B cell (primary cell): ENCODE data around the gene GALNT5. TPM values are rescaled to one million over a fixed set of nuclear protein-coding genes. Genes with fewer than 3 reads are reported as not detected.

Source experiments
- ATAC-seq: fragments of 200-7000 bp; cut with Tn5 transposase; one replicate; pipeline ENCODE4 v1.10.0; 2021; ENCODE audit warnings: low read depth, mild to moderate bottlenecking, moderate number of reproducible peaks, moderate library complexity
- CTCF ChIA-PET: fragments of 350-600 bp; sonication (Branson Sonifier 250); formaldehyde crosslinking; loops from one replicate; lab custom pipeline; 2021; ENCODE audit warnings: antibody characterized with exemption, inconsistent platforms; lab: Charles Lee
- POLR2A ChIA-PET: fragments of 350-600 bp; sonication (Branson Sonifier 250); formaldehyde crosslinking; loops from one replicate; lab custom pipeline; 2021; ENCODE audit warnings: antibody characterized with exemption; lab: Charles Lee
- DNase-seq: peaks from one replicate; pipeline ENCODE4 v3.0.0; 2013
- H2AFZ ChIP-seq: 2 replicates; pipeline ENCODE4 v1.6.1; 2012; ENCODE audit warnings: mild to moderate bottlenecking, low read depth, low read length; ENCODE audit not compliant: insufficient read depth, poor library complexity, severe bottlenecking
- H3K27ac ChIP-seq, 2 donors: 1 replicate in 1 of 2; 2 replicates in 1 of 2; pipeline ENCODE4 v1.5.1; 2012 to 2013; ENCODE audit warnings: low read length in 2 of 2, mild to moderate bottlenecking in 2 of 2, moderate library complexity in 1 of 2
- H3K27me3 ChIP-seq, 4 experiments: fragments of 200-600 bp in 1 of 4; sonication (generic) in 1 of 4; replicated peaks in 1 of 4; 1 replicate in 2 of 4; 2 replicates in 2 of 4; pipeline versions ENCODE4 v1.6.1 to v1.7.0; 2013 to 2016; ENCODE audit warnings: low read length in 3 of 4, mild to moderate bottlenecking in 2 of 4, mixed read lengths in 1 of 4, moderate library complexity in 1 of 4; ENCODE audit not compliant: insufficient read depth in 4 of 4, control insufficient read depth in 3 of 4; ENCODE audit errors: control extremely low read depth in 1 of 4
- H3K36me3 ChIP-seq, 2 experiments: replicated peaks in 1 of 2; 1 replicate in 1 of 2; 2 replicates in 1 of 2; pipeline versions ENCODE4 v1.6.1 to v1.7.1; 2013; ENCODE audit warnings: low read length in 1 of 2; ENCODE audit not compliant: insufficient read depth in 2 of 2, control insufficient read depth in 1 of 2; ENCODE audit errors: control extremely low read depth in 1 of 2, extremely low read depth in 1 of 2
- H3K4me1 ChIP-seq, 2 donors: fragments of 200-600 bp in 1 of 2; sonication (generic) in 1 of 2; 1 replicate in 1 of 2; 2 replicates in 1 of 2; pipeline versions ENCODE4 v1.5.1 to v1.6.1; 2013 to 2017; ENCODE audit warnings: low read length in 2 of 2; ENCODE audit not compliant: control insufficient read depth in 2 of 2, insufficient read depth in 2 of 2
- H3K4me2 ChIP-seq: replicated peaks from 2 replicates; pipeline ENCODE3; 2012; ENCODE audit warnings: mild to moderate bottlenecking, low read depth, low read length; ENCODE audit not compliant: poor library complexity, severe bottlenecking
- H3K4me3 ChIP-seq, 5 experiments: fragments of 200-600 bp in 1 of 5; sonication (generic) in 1 of 5; 1 replicate in 3 of 5; 2 replicates in 2 of 5; pipeline versions ENCODE4 v1.5.1 to v1.7.0; 2011 to 2016; ENCODE audit warnings: low read length in 4 of 5, mild to moderate bottlenecking in 4 of 5, low read depth in 2 of 5, control low read depth in 1 of 5, moderate library complexity in 1 of 5; ENCODE audit not compliant: insufficient read depth in 1 of 5; ENCODE audit errors: control extremely low read depth in 1 of 5, extremely low read depth in 1 of 5
- H3K79me2 ChIP-seq: fragments of 200-600 bp; sonication (generic); one replicate; pipeline ENCODE4 v1.6.0; 2016; ENCODE audit warnings: low read length; ENCODE audit not compliant: control insufficient read depth, insufficient read depth
- H3K9ac ChIP-seq: fragments of 200-600 bp; sonication (generic); 2 replicates; pipeline ENCODE4 v1.6.1; 2017; ENCODE audit warnings: mild to moderate bottlenecking, low read length, moderate library complexity
- H3K9me3 ChIP-seq, 3 donors: one replicate each; pipeline versions ENCODE4 v1.6.1 to v1.7.1; 2013; ENCODE audit warnings: low read length in 2 of 3; ENCODE audit not compliant: control insufficient read depth in 2 of 3, insufficient read depth in 1 of 3; ENCODE audit errors: control extremely low read depth in 1 of 3
- H4K20me1 ChIP-seq: 2 replicates; pipeline ENCODE4 v1.6.0; 2012; ENCODE audit warnings: mild to moderate bottlenecking, low read length; ENCODE audit not compliant: insufficient read depth, control insufficient read depth, poor library complexity, severe bottlenecking
- H3K27ac Mint-ChIP-seq: one replicate; pipeline ENCODE4 v1.8.0; 2021; ENCODE audit warnings: mixed read lengths
- H3K27me3 Mint-ChIP-seq: one replicate; pipeline ENCODE4 v1.8.0; 2021; ENCODE audit warnings: mixed read lengths
- H3K4me1 Mint-ChIP-seq: one replicate; pipeline ENCODE4 v1.8.0; 2021; ENCODE audit warnings: mixed read lengths
- H3K4me3 Mint-ChIP-seq: one replicate; pipeline ENCODE4 v1.8.0; 2021; ENCODE audit warnings: mixed read lengths
- H3K9me3 Mint-ChIP-seq: one replicate; pipeline ENCODE4 v1.8.0; 2022; ENCODE audit warnings: mixed read lengths; ENCODE audit not compliant: insufficient read depth
- EZH2 ChIP-seq: IDR thresholded peaks from 2 replicates; pipeline ENCODE4 v1.6.1; 2012; ENCODE audit warnings: borderline replicate concordance, low read depth, mild to moderate bottlenecking, moderate library complexity, low read length; ENCODE audit not compliant: insufficient read depth, poor library complexity, severe bottlenecking
- WGBS: methylation state at CpG from one replicate; pipeline ENCODE4 v1.1.5; 2013; ENCODE audit warnings: missing lambda C conversion rate; ENCODE audit not compliant: insufficient coverage; 5-methylcytosine and 5-hydroxymethylcytosine counted together
- intact Hi-C: fragments of 100-400 bp; cut with micrococcal nuclease; formaldehyde crosslinking; loops from one replicate; pipeline ENCODE4 v1.10.0; 2022
- polyA plus RNA-seq: library from polyadenylated mRNA; depleted of rRNA; stranded (reverse); fragments of >200 nt; gene quantifications from 2 replicates; pipeline ENCODE4 v1.2.3, GENCODE V29; 2012
- total RNA-seq, 2 donors: library from RNA; stranded (reverse); fragments of 120-200 nt in 1 of 2; gene quantifications; 1 replicate in 1 of 2; 2 replicates in 1 of 2; pipeline versions ENCODE4 v1.2.3 to v1.2.4, GENCODE V29; 2013 to 2022
- TF ChIP-seq, protein P1 (sequence below): fragments of 200-600 bp; IDR thresholded peaks from one replicate; pipeline ENCODE4 v1.8.0; 2022; ENCODE audit warnings: antibody characterized with exemption, mild to moderate bottlenecking

Gene GALNT5
- total and polyA plus RNA-seq, 2 donors (not counting 1 experiment from before 2014, with no cell fraction given) = not detected

GRCh38 chr2:157334335-157334734, 76.8 kb downstream of the GALNT5 start:
- no peak overlapping the region for H3K27ac Mint-ChIP-seq
- peaks cover 7% of the 10 kb centered on the region for H3K4me1 Mint-ChIP-seq
- Histone ChIP-seq H4K20me1 (no peaks in the 10 kb centered on the region), H3K9ac (no peak overlapping the region), H3K79me2 (no peaks in the 10 kb centered on the region), H3K36me3 (no peaks in the 10 kb centered on the region), H3K4me2 (no peak overlapping the region), H2AFZ (no peak overlapping the region), H3K27ac (no peak overlapping the region), H3K9me3 (no peaks in the 10 kb centered on the region), H3K4me1 (peaks cover 6% of the 10 kb centered on the region in 2 donors), H3K27me3 (no peaks in the 10 kb centered on the region), H3K4me3 (no peak overlapping the region)
- no peak for DNase-seq
- ChIA-PET CTCF (interaction anchor here (1.1 to 5.2 kb wide), 16 partner anchors 8 to 263 kb away, joined by 3 to 79 read pairs (median 6); partner anchors contain the start of gene ERMN), POLR2A (no interaction called here)
- no peaks in the 10 kb centered on the region for H3K27me3 Mint-ChIP-seq
- H3K9me3 Mint-ChIP-seq = no peaks in the 10 kb centered on the region
- intact Hi-C loops = no loop called here
- TF ChIP-seq, protein P1, sequence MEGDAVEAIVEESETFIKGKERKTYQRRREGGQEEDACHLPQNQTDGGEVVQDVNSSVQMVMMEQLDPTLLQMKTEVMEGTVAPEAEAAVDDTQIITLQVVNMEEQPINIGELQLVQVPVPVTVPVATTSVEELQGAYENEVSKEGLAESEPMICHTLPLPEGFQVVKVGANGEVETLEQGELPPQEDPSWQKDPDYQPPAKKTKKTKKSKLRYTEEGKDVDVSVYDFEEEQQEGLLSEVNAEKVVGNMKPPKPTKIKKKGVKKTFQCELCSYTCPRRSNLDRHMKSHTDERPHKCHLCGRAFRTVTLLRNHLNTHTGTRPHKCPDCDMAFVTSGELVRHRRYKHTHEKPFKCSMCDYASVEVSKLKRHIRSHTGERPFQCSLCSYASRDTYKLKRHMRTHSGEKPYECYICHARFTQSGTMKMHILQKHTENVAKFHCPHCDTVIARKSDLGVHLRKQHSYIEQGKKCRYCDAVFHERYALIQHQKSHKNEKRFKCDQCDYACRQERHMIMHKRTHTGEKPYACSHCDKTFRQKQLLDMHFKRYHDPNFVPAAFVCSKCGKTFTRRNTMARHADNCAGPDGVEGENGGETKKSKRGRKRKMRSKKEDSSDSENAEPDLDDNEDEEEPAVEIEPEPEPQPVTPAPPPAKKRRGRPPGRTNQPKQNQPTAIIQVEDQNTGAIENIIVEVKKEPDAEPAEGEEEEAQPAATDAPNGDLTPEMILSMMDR = no peak
- TF ChIP-seq EZH2 = no peak
- H3K4me3 Mint-ChIP-seq = no peak overlapping the region
- ATAC-seq = no peak
- no CpG with 5 or more reads among the region's 4 CpGs for WGBS

DNA sequence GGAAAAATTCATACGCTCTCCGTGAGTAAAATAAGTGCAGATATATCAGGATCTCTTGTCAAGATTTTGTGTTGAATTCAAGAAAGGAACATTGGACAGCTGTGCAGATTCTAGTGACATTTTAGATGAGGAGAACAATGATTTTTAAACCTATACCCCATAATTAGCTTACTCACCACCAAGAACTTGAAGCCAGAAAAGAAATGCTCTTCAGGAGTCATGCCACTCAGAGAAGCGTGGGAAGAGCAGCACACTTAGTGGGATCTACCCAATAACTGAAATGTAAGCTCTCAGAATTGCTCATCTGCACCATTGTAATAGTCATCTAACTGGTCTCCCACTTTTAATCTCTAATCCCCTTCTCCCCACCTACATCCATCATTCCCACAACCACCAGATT, 77.3 kb downstream of the GALNT5 start:
- Mint-ChIP-seq H3K9me3 (no peaks in the 10 kb centered on the region), H3K27me3 (no peaks in the 10 kb centered on the region), H3K4me1 (peaks cover 7% of the 10 kb centered on the region), H3K27ac (no peak overlapping the region), H3K4me3 (no peak overlapping the region)
- Histone ChIP-seq H3K27me3 (no peaks in the 10 kb centered on the region), H3K4me2 (no peak overlapping the region), H3K9ac (no peak overlapping the region), H3K79me2 (no peaks in the 10 kb centered on the region), H4K20me1 (no peaks in the 10 kb centered on the region), H3K4me1 (peaks cover 6% of the 10 kb centered on the region in 2 donors), H3K27ac (no peak overlapping the region), H3K4me3 (no peak overlapping the region), H3K36me3 (no peaks in the 10 kb centered on the region), H2AFZ (no peak overlapping the region), H3K9me3 (no peaks in the 10 kb centered on the region)
- no peak for DNase-seq
- 100% methylated on average over 1 of the region's 3 CpGs for WGBS
- ChIA-PET POLR2A (no interaction called here), CTCF (interaction anchor here (1.0 to 5.2 kb wide), 21 partner anchors 8 to 262 kb away, joined by 3 to 79 read pairs (median 11); partner anchors contain the start of genes CYTIP and ERMN)
- ATAC-seq = no peak
- no peak for TF ChIP-seq EZH2
- TF ChIP-seq, protein P1 = no peak
- intact Hi-C loops = no loop called here
